GM21528 (cell line): ENCODE measurements around the gene ARSD.
"Not testable (repeated sequence)": the region's sequence is repeated elsewhere in the genome, so short reads cannot be mapped to it uniquely, and the experiment has no call there.

ENCODE experiments used
- ATAC-seq: cut with Tn5 transposase; IDR thresholded peaks from one replicate; pipeline ENCODE4 v1.9.1; 2021; ENCODE audit warnings: mild to moderate bottlenecking, moderate library complexity; ENCODE audit not compliant: unreplicated experiment, low FRiP score

Gene ARSD, protein sequence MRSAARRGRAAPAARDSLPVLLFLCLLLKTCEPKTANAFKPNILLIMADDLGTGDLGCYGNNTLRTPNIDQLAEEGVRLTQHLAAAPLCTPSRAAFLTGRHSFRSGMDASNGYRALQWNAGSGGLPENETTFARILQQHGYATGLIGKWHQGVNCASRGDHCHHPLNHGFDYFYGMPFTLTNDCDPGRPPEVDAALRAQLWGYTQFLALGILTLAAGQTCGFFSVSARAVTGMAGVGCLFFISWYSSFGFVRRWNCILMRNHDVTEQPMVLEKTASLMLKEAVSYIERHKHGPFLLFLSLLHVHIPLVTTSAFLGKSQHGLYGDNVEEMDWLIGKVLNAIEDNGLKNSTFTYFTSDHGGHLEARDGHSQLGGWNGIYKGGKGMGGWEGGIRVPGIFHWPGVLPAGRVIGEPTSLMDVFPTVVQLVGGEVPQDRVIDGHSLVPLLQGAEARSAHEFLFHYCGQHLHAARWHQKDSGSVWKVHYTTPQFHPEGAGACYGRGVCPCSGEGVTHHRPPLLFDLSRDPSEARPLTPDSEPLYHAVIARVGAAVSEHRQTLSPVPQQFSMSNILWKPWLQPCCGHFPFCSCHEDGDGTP

DNA sequence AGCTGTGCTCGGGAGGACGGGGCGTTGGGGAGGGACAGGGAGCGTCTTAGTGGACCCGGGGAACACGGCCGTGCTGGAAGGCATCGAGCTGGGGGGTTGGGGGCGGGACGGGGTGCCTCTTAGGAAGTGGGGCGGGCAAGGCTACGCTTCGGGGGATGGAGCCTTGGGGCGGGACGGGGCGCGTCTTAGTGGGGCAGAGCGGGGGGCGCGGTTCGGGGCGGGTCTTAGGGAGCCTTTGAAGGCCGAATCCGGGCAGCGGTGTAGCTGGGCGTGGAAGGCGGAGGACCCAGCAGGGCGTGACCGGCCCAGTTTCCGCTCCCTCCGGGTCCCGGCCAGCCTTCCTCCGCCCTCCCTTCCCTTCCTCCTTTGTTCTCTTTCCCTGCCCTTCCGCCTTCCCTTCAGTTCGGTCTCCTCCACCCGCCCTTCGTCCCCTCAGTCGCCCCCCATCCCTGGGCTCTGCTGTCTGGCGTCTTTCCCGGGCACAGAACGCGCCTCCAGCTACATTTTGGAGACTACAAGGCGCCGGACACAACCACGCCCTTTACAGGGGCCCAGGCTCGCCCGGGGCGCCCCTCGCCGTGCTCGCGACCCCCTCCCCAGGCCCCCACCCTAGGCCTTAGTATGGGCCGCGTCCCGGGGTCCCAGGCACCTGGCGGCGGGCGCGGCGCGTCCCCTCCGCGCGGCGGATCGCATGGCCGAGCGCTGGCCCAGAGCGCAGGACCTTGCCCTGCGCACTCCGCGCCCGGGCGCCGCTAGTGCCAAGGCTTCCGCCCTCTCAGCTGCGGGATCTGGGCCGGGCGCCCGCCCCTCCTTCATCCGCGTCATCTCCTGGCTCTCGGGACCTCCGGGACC lies at the start of gene ARSD:
Gene ARSD (minus strand): TSS at position 757 of the 852 bp plus-strand sequence. CDS start 64 bp downstream, at position 693.
- peak; percentile 94 for ATAC-seq

DNA sequence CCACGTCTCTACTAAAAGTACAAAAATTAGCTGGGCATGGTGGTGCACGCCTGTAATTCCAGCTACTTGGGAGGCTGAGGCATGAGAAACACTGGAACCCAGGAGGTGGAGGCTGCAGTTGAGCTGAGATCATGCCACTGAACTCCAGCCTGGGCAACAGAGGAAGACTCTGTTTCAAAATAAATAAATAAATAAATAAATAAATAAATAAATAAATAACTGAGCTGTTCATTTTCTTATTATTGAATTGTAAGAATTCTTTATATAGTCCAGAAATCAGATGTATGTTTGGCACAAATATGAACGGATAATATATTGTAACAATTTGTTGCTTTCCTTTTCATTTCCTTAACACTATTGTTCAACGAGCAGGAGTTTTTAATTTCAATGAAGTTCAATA lies 49.5 kb upstream of the ARSD start:
- not testable (repeated sequence) for ATAC-seq

DNA sequence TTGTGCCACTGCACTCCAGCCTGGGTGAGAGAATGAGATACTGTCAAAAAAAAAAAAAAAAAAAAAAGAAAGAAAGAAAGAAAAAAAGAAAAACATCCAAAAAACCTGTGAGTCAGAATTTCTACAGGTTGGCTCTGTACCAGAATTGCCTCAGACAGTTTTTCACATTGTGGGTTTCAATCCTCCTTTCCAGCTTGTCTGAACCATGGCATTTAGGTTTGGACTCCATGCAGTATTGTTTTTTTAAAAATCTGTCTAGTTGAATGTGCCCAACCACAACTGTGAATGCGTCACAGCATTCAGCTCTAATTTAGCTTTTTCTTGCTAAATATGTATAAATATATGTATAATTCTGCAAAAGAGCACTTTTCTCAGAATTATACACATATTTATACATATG lies 45.8 kb upstream of the ARSD start:
- no peak for ATAC-seq

DNA sequence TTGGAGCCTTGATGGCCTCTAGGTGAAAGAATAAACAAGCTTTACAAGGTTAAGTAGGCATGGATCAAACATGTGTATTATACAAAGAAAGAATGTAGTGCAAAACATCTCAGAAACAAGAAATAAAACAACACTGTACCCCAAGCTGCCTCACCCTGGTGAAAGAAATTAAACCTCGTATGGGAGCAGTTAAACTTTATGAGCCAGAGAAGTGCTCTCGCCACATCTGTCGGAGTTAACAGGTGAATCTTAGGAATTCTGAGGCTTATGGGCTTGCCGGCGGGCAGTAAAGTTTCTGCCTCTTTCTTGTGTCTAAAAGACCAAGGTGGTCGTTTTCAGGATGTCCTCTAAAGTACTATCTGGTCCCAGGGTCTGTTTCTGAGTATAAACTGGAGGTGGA lies 43.3 kb upstream of the ARSD start:
- ATAC-seq, result no peak

DNA sequence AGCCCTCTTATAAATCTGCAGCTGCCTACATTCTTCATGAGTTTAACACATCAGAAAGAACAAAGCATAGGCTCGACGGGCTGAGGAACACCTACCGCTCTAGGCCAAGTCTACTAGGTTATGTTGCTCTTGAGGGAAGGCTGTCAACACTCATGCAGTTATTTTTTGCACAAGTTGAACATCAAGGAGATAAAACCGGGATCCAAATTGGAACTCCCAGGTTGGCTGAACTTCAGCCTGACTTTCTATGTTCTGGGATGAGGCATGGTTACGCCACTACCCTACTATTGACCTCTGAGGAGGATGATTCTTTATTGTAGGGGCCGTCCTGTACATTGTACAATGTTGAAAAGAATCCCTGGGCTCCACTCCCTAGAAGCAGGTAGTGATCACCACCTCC lies 39.9 kb upstream of the ARSD start:
- no peak for ATAC-seq

DNA sequence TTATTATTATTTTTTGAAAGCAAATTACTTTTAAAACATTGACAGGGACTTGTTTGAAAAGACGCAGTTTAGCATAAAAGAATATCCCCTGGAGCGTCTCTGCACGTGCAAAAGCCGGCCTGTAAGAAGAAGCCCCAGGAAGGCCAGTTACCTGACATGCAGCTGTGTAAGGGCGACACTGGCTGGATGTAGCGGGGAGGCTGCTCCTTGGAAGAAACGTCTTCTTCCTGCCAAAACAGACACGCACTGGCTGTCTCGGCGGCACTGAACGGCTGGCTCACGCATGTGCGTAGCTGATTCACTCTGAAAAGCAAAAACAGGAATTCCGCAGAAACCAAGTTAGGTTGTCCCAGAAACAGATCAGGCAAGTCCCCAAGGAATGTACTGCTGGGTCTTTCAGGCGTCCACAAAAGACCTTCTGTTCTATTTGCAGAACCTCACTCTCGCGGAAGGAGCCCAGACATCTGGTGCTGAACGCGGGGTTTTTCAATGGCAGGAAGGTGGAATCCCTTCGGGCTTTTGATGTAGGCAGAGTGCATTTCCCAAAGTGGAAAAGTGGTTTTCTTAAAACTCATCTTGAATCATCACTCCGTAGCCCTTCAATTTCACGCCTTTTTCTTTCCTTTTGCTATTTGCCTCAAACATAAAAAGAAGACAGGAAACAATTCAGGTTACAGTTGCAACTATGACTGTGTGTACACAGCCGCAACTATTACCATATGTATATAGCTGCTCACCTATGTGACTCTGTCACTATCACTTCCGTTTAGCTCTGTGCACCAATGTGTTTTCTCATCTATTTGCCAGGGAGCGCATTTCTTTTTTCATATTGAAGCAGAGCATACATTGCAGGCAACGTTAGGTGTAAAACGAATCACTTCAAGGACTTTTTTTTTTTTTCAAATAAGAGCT lies 39.1 kb upstream of the ARSD start:
- ATAC-seq, result no peak

DNA sequence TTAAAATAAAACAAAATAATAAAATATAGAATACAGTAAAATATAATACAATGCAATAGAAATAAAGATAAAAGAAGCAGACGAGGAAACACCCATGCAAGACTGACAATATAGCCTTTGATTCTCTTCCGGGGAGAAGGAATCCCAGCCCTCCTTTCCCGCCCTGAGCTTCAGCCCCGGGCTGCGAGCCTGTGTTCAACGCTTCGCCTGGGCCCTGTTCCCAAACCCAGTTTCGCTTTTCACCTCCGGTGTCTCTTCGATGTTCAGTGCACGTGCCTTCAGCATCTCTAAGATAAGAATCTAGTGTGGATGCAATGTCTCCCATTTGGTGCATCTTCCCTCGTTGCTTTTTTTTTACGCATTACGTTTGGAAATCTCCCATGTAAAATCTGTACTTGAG lies 38.4 kb upstream of the ARSD start:
- no peak for ATAC-seq

DNA sequence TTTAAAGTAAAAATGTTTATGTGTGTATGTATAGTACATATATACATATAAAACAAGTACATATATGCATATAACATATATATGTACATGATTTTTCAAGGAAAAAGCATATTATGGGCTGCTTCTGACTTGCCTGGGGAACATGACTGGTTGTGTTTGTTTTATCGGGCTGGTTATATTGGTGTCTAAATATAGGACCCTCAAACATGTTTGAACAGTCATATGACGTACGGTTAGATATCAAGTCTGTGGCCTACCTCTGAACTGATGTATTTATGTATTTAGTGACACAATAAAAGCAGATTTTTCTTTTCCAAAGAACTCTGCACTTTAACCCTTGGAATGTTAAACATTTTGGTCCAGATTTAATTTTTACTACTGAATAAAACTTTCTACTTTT lies 37.9 kb upstream of the ARSD start:
- ATAC-seq, result no peak

DNA sequence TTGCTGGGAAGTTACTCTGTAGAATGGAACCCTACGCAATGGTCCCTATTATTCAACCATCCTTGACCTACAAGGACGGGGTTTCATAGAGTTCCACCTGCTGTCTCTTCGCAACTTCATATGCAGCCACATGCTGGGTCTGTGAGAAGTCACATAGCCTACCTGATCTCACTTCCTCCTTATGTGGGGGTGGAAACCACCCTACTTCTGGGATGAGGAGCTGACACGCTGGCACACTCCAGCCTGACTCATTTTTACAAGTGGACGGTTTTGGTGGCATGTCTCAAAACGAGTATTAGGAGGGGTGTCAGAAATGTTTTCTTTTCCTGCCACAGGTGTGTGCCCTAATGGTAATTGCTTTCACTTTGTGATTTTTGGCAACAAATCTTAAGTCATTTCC lies 36.8 kb upstream of the ARSD start:
- no peak for ATAC-seq

DNA sequence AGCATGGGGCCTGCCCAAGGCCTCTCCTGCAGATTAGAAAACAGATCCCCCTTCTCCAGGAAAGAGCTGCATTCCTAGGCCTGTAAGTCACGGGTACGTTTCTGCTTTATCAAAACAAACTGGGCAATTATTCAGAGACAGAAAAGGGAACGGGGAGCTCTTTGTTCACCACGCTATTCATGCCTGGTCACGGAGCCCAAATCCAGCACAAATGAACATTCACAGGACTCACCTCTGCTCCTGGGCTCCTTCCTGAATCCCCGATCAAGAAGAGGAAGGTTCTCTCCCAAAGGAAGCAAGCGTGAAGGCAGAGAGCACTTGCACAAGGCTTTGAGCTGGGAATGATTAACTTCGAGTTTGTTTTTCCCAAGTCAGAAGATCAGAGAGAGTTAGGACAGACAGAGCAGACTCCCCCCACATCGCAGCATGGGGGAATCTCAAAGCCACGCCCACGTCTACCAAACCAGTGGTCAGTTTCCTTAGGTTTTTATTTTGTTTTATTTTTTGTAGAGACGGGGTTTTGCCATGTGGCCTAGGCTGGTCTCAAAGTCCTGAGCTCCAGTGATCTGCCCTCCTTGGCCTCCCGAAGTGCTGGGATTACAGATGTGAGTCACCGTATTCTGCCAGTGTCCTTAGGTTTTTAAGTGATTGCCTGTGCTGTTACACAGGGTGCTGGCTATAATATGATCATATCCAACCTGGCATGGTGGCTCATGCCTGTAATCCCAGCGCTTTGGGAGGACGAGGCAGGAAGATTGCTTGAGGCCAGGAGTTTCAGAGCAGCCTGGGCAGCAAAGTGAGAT lies 35.1 kb upstream of the ARSD start:
- ATAC-seq, result not testable (repeated sequence)

DNA sequence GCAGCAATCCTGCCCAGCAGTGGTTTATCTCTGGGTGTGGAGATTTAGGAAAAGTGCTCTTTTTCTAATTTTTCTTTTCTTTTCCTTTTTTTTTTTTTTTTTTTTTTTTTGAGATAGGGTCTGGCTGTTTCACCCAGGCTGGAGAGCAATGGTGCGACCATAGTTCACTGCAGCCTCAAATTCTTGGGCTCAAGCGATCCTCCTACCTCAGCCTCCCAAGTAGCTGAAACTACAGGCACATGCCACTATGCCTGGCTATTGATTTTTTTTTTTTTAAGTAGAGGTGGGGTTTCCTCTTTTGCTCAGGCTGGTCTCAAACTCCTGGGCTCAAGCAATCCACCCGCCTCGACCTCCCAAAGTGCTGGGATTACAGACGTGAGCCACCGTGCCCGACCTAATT lies 34.3 kb upstream of the ARSD start:
- not testable (repeated sequence) for ATAC-seq

DNA sequence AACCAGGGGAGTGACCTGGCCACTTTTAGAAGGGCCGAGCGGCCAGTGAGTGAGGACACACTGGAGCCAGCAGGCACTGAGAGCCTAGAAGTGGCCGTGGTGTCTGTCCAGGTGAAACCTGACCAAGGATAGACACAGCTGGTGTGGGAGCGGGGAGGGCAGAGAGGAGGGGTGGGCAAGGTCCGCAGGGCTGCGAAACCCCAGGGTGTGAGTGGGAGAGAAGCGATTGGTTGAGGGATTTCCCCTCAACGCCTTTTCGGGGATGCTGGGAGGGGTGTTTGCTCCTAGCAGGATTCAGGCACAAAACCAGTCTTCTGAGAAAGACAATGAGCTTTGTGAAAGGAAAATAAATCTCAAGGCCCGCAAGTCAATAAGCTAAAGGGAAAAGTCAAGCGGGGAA lies 33.2 kb upstream of the ARSD start:
- no peak for ATAC-seq

DNA sequence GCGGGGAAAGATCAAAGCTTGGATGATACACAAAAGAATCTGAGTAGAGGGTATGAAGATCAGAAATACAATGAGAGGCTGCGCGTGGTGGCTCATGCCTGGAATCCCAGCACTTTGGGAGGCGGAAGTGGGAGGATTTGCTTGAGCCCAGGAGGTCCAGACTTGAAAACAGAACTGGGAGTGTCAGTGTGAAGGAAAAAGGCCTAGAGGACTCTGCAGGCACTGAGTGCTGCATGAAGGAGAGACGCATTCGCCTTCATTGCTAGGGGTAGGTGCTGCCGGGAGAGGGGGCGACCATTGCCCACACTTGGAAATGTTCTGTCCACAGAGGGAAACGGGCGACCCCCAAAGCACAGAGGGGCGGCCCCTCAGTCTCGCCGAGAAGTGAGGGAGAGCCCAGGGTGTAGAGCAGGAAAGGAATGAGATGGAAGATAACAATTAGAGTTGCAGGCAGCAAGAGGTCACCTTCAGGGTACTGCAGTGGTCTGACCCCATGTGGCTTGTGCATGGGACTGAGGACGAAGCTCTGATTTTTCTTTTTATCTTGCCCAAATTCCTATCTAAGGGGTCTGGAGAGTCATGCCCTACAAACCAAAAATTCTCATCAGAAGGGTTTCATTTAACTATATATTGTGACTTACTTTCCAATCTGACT lies 31.8 kb upstream of the ARSD start:
- no peak for ATAC-seq

DNA sequence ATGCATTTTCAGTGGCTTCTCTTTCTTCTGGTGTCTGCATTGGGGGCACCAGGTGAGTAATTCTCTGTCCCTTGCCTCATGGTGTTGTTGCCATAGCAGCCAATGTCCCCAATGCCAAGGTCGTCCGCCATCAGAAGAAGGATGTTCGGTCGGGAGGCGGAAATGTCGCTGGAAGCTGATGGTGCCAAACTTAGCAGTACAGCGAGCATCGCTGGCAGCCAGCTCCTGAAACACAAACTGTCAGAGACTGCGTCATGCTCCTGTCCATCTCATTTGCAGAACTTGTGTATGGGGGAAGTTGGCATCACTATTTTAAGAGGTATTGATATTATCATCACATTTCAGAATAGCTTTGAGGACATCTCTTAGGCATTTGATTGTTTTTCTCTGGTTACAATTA lies 29.1 kb upstream of the ARSD start:
- no peak for ATAC-seq

DNA sequence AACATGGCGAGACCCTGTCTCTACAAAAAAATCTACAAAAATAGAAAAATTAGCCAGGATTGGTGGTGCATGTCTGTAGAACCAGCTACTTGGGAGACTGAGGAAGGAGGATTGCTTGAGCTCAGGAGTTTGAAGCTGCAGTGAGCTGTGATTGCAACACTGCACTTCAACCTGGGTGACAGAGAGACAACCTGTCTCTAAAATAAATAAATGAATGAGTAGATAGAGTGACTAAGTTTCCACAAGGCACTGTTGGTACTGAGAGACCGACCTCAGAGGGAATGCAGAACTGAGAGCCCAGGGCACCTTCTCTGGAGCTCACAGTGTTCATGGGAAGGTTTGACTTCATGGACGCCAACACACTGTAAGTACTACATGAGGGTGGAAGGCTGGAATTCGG lies 26.7 kb upstream of the ARSD start:
- ATAC-seq, result no peak

DNA sequence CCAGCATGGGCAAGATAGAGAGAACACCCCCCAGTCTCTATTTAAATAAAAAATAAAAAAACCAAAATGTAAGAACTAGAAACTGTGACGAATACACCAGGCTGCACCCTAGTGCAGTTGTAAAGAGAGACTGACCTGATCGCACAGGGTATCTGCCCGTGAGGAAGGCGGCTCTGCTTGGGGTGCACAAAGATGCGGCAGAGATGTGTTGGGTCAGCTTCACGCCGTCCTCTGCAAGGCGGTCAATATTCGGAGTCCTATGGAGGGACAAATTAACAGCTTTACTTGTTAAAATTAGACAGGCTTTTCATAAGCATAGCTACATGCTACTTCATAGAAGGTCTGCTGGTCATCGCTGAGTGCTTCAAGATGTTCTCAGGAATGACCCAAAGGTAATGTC lies 26.1 kb upstream of the ARSD start:
- ATAC-seq, result no peak

DNA sequence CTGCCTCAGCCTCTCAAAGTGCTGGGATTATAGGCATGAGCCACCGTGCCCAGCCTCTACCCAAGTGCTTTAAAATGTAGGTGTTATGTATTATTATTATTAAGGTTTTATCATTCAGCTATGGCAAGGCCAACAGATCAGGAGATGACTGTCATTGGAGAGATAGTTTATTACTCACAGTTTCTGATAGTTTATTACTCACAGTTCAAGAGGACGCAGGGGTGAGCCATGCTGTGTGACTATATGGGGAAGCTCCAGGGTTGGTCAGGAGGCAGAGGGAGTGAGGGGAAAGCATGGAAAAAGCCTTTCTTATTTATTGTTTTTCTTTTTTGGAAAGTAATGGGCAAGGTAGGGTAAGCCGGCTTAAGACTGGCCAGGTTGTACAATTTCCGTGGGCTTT lies 25.4 kb upstream of the ARSD start:
- ATAC-seq, result no peak

DNA sequence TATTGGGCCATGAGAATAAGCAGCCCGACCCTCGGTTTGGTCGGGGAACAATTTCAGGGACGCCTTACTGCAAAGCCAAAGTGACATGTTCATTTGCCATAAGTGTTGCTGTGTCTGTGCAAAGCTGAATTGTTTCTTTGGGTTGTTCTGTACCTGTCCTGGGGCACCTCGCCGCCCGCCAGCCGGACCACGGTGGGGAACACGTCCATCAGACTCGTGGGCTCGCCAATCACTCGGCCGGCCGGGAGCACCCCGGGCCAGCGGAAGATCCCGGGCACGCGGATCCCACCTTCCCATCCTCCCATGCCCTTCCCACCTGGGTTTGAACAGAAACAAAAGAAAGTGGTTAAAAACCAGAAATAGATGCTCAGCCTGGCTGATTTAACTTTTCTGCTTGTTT lies 8.8 kb upstream of the ARSD start:
- not testable (repeated sequence) for ATAC-seq
